ENCODE measurements around the gene IZUMO1R. TPM values are rescaled to one million over a fixed set of nuclear protein-coding genes. Genes with fewer than 3 reads are reported as not detected.

IZUMO1R gene
- not detected for polyA plus RNA-seq (2012; ENCODE audit: insufficient read length, low read depth)

GRCh38 chr11:94303966-94304958 is at the start of gene IZUMO1R:
TSS of gene IZUMO1R (plus strand) at chr11:94304580. CDS start at chr11:94305637, 1,057 bp downstream.
- no peak for TF ChIP-seq TAF1 (IDR thresholded peaks at IDR 0.05; ENCODE audit: borderline replicate concordance, insufficient read depth, low read length)
- TF ChIP-seq POLR2AphosphoS5 (IDR thresholded peaks at IDR 0.05; ENCODE audit: low read depth, low read length): no peak
- TF ChIP-seq FOXP2 (optimal IDR thresholded peaks at IDR 0.05; ENCODE audit: borderline replicate concordance, extremely low read depth, extremely low read length, insufficient read depth): no peak
- TF ChIP-seq REST (IDR thresholded peaks at IDR 0.05; ENCODE audit: insufficient read depth in 1 of 2, low read depth in 2 of 2, low read length in 2 of 2): no peak
- no peak for TF ChIP-seq SIN3A (IDR thresholded peaks at IDR 0.05; ENCODE audit: borderline replicate concordance, insufficient read depth, low read length)

- TF ChIP-seq FOXP2 (optimal IDR thresholded peaks at IDR 0.05; ENCODE audit: borderline replicate concordance, extremely low read depth, extremely low read length, insufficient read depth): no peak
- no peak for TF ChIP-seq SIN3A (IDR thresholded peaks at IDR 0.05; ENCODE audit: borderline replicate concordance, insufficient read depth, low read length)
- TF ChIP-seq TAF1 (IDR thresholded peaks at IDR 0.05; ENCODE audit: borderline replicate concordance, insufficient read depth, low read length): no peak
- TF ChIP-seq REST (IDR thresholded peaks at IDR 0.05; ENCODE audit: insufficient read depth in 1 of 2, low read depth in 2 of 2, low read length in 2 of 2): no peak
- no peak for TF ChIP-seq POLR2AphosphoS5 (IDR thresholded peaks at IDR 0.05; ENCODE audit: low read depth, low read length)
Measured at GRCh38 chr11:94271885-94272372, 32.5 kb upstream of the IZUMO1R start.

- TF ChIP-seq POLR2AphosphoS5 (IDR thresholded peaks at IDR 0.05; ENCODE audit: low read depth, low read length): no peak
- no peak for TF ChIP-seq SIN3A (IDR thresholded peaks at IDR 0.05; ENCODE audit: borderline replicate concordance, insufficient read depth, low read length)
- no peak for TF ChIP-seq FOXP2 (optimal IDR thresholded peaks at IDR 0.05; ENCODE audit: borderline replicate concordance, extremely low read depth, extremely low read length, insufficient read depth)
- TF ChIP-seq TAF1 (IDR thresholded peaks at IDR 0.05; ENCODE audit: borderline replicate concordance, insufficient read depth, low read length): no peak
- no peak for TF ChIP-seq REST (IDR thresholded peaks at IDR 0.05; ENCODE audit: insufficient read depth in 1 of 2, low read depth in 2 of 2, low read length in 2 of 2)
Measured at GRCh38 chr11:94272738-94273313, 31.6 kb upstream of the IZUMO1R start.

- no peak for TF ChIP-seq TAF1 (IDR thresholded peaks at IDR 0.05; ENCODE audit: borderline replicate concordance, insufficient read depth, low read length)
Measured at GRCh38 chr11:94275961-94276360, 28.4 kb upstream of the IZUMO1R start.

- TF ChIP-seq FOXP2 (optimal IDR thresholded peaks at IDR 0.05; ENCODE audit: borderline replicate concordance, extremely low read depth, extremely low read length, insufficient read depth) (no peak), TAF1 (IDR thresholded peaks at IDR 0.05; ENCODE audit: borderline replicate concordance, insufficient read depth, low read length) (no peak), SIN3A (IDR thresholded peaks at IDR 0.05; ENCODE audit: borderline replicate concordance, insufficient read depth, low read length) (no peak), POLR2AphosphoS5 (IDR thresholded peaks at IDR 0.05; ENCODE audit: low read depth, low read length) (no peak), REST (IDR thresholded peaks at IDR 0.05; ENCODE audit: insufficient read depth in 1 of 2, low read depth in 2 of 2, low read length in 2 of 2) (no peak)
Measured at GRCh38 chr11:94276943-94277342, 27.4 kb upstream of the IZUMO1R start.

Data from PFSK-1 (cell line).